Measurements from ENCODE around the gene ACP7. TPM values are rescaled to one million over a fixed set of nuclear protein-coding genes. Genes with fewer than 3 reads are reported as not detected.
A peak's percentile ranks its signal among the peaks of the same experiment; 100 is the strongest.
"Not testable (repeated sequence)": the region's sequence is repeated elsewhere in the genome, so short reads cannot be mapped to it uniquely, and the experiment has no call there.

ACP7 gene
- polyA plus RNA-seq, 1 donor from 2014 or later = not detected

DNA sequence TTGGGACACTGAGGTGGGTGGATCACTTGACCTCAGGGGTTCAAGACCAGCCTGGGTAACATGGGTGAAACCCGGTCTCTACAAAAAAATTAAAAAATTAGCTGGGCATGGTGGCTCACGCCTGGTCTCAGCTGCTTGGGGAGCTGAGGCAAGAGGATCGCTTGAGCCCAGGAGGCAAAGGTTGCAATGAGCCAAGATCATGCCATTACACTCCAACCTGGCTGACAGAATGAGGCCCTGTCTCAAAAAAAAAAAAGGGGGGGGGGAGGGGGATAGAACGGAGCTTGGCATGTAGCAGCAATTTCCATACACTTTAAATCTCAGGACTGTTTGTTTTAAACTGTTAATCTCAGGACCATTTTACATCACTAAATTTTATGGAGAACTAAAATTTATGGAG lies 2.2 kb downstream of the ACP7 start:
- H3K27me3 Mint-ChIP-seq = peaks cover 38% of the 10 kb centered on the region
- H3K27ac Mint-ChIP-seq = no peak overlapping the region
- H3K4me3 Mint-ChIP-seq = no peak overlapping the region
- H3K36me3 Mint-ChIP-seq = no peaks in the 10 kb centered on the region
- peaks cover 0 to 10% (median 0%) of the 10 kb centered on the region in 3 donors for H3K4me1 Mint-ChIP-seq
- peaks cover 0 to 2% (median 0%) of the 10 kb centered on the region in 3 donors for H3K9me3 Mint-ChIP-seq

DNA sequence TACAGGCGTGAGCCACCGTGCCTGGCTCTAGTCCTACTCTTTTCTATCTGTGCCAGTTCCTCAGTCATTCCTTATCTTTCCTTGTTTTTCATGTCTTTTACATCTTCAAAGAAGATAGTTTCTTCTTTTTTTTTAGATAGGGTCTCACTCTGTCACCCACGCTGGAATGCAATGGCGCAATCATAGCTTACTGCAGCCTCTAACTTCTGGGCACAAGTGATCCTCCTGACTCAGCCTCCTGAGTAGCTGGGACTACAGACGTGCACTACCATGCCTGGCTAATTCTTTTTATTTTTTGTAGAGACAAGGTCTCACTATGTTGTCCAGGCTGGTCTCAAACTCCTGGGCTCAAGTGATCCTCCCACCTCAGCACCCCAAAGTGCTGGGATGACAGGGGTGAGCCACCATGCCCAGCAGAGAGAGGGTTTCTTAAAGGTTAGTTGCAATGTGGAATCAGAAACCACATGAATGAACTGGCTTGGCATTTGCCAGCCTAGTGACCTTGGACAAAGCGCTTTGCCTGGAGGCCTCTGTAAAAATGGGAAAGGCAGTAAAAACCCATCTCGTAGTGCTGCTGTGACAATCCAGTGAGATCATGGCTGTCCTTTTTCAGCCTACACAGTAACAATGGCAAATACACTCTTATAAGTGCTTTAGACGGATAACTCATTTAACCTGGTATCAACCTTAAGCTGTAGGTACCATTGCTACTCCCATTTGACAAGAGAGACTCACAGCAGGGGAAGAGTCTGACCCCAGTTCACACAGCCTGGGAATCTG lies 3.9 kb downstream of the ACP7 start:
- H3K27ac Mint-ChIP-seq = peak overlapping the region in 1 of 3 donors; percentile 59
- no peak overlapping the region for H3K4me3 Mint-ChIP-seq
- peaks cover 0 to 4% (median 0%) of the 10 kb centered on the region in 3 donors for H3K9me3 Mint-ChIP-seq
- peaks cover 29% of the 10 kb centered on the region for H3K27me3 Mint-ChIP-seq
- H3K4me1 Mint-ChIP-seq = peaks cover 0 to 5% (median 0%) of the 10 kb centered on the region in 3 donors
- H3K36me3 Mint-ChIP-seq = no peaks in the 10 kb centered on the region

DNA sequence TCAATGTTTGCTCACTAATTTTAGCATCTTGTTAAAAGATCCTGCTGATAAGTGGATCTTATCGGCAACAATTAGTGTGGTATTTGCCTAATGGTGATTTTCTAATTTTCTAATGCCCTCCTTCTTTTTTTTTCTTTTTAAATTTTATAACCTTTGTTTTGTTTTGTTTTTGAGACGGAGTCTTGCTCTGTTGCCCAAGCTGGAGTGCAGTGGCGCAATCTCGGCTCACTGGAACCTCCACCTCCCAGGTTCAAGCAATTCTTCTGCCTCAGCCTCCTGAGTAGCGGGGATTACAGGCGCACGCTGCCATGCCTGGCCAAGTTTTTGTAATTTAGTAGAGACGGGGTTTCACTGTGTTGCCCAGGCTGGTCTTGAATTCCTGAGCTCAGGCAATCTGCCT lies 5.8 kb downstream of the ACP7 start:
- H3K4me1 Mint-ChIP-seq, H3K36me3 Mint-ChIP-seq, H3K4me3 Mint-ChIP-seq, H3K9me3 Mint-ChIP-seq, H3K27ac Mint-ChIP-seq: not testable (repeated sequence)
- H3K27me3 Mint-ChIP-seq = peaks cover 32% of the 10 kb centered on the region

DNA sequence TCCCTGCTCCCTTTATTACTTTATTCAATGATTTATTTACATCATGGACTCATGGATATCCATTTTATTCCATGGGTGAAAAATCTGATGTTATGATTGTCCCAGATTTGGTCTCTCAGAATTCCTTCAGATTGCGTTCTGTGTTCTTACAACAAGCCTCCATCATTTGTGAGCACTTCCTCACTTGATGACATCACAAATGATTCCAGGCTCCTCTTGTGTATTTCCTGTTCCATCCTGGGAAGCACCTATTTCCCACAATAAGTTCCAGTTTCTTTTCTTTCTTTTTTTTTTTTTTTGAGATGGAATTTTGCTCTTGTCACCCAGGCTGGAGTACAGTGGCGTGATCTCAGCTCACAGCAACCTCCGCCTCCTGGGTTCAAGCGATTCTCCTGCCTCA lies 6.7 kb downstream of the ACP7 start:
- no peaks in the 10 kb centered on the region for H3K36me3 Mint-ChIP-seq
- peaks cover 25% of the 10 kb centered on the region for H3K27me3 Mint-ChIP-seq
- no peak overlapping the region for H3K27ac Mint-ChIP-seq
- no peaks in the 10 kb centered on the region for H3K4me1 Mint-ChIP-seq
- peaks cover 0 to 4% (median 0%) of the 10 kb centered on the region in 3 donors for H3K9me3 Mint-ChIP-seq
- H3K4me3 Mint-ChIP-seq = no peak overlapping the region

DNA sequence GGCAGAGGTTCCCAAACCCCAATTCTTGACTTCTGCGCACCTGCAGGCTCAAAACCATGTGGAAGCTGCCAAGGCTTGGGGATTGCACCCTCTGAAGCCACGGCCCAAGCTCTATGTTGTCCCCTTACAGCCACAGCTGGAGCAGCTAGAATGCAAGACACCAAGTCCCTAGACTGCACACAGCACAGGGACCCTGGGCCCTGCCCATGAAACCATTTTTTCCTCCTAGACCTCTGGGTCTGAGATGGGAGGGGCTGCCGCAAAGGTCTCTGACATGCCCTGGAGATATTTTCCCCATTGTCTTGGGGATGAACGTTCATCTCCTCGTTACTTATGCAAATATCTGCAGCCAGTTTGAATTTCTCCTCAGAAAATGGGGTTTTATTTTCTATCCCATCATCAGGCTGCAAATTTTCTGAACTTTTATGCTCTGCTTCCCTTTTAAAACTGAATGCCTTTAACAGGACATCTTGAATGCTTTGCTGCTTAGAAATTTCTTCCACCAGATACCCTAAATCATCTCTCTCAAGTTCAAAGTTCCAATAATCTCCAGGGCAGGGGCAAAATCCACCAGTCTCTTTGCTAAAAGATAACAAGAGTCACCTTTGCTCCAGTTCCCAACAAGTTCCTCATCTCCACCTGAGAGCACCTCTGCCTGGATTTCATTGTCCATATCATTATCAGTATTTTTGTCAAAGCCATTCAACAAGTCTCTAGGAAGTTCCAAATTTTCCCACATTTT lies 11.8 kb downstream of the ACP7 start:
- not testable (repeated sequence) for H3K4me3 Mint-ChIP-seq, H3K36me3 Mint-ChIP-seq, H3K27ac Mint-ChIP-seq, H3K9me3 Mint-ChIP-seq, H3K4me1 Mint-ChIP-seq
- H3K27me3 Mint-ChIP-seq = peaks cover 40% of the 10 kb centered on the region

DNA sequence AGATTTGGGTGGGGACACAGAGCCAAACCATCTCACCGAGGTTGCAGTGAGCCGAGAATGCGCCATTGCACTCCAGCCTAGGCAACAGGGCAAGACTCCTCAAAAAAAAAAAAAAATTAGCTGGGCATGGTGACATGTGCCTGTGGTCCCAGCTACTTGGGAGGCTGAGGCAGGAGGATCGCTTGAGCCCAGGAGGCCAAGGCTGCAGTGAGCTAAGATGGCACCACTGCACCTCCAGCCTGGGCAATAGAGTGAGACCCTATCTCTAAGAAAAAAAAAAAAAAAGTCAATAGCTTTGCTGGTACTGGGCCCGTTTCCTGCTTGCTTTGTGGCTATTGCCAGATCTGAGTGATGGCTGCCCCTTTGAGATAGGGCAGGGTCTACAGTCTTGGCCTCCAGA lies 13.1 kb downstream of the ACP7 start:
- H3K27me3 Mint-ChIP-seq = peaks cover 40% of the 10 kb centered on the region
- H3K4me3 Mint-ChIP-seq = no peak overlapping the region
- peaks cover 0 to 1% (median 0%) of the 10 kb centered on the region in 3 donors for H3K9me3 Mint-ChIP-seq
- H3K36me3 Mint-ChIP-seq = no peaks in the 10 kb centered on the region
- no peaks in the 10 kb centered on the region for H3K4me1 Mint-ChIP-seq
- H3K27ac Mint-ChIP-seq = no peak overlapping the region

DNA sequence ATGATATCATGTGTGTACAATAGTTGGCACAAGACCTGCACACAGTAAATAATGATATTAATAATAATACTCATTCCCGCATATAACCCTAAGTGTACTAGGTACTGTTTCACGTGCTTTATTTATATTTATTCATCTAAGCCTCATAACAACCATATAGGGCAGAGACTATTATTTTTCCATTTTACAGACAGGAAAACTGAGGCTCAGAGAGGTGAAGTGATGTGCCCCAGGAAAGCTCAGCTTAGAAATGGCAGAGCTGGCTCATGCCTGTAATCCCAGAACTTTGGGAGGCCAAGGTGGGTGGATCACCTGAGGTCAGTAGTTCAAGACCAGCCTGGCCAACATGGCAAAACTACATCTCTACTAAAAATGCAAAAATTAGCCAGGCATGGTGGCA lies 13.6 kb downstream of the ACP7 start:
- Mint-ChIP-seq H3K36me3 (no peaks in the 10 kb centered on the region), H3K4me1 (peaks cover 0 to 2% (median 0%) of the 10 kb centered on the region in 3 donors), H3K27ac (no peak overlapping the region), H3K4me3 (no peak overlapping the region), H3K27me3 (peaks cover 40% of the 10 kb centered on the region), H3K9me3 (no peaks in the 10 kb centered on the region)

DNA sequence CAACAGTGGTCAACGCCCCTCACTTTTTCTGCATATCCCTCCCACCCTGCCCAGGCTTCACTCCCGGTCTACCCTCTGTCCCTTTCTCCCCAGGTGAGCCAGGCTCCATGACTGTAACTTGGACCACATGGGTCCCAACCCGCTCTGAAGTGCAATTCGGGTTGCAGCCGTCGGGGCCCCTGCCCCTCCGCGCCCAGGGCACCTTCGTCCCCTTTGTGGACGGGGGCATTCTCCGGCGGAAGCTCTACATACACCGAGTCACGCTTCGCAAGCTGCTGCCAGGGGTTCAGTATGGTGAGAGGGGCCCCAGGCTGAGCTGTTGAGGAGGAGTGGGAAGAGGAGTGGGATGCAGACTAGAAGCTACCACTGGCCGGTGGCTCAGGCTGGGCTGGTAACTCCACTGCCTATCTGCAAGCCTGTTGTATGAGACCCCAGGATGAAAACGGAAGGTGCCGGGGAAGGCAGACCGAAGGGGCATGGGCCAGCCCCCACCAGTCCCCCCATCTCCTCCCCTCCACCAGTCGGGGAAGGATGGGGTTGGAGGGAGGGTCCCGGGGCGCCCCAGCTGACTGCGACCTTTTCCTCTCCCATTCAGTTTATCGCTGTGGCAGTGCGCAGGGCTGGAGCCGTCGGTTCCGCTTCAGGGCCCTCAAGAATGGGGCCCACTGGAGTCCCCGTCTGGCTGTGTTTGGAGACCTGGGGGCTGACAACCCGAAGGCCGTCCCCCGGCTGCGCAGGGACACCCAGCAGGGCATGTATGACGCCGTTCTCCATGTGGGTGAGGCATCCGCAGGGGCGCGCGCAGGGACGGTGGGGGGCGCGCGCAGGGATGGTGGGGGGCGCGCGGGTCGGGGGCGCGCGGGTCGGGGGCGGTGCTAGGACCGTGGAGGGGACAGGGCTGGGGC lies 14.4 kb downstream of the ACP7 start:
- Mint-ChIP-seq H3K27me3 (peaks cover 33% of the 10 kb centered on the region), H3K9me3 (no peaks in the 10 kb centered on the region), H3K4me3 (no peak overlapping the region), H3K4me1 (peaks cover 0 to 2% (median 0%) of the 10 kb centered on the region in 3 donors), H3K36me3 (no peaks in the 10 kb centered on the region), H3K27ac (no peak overlapping the region)

DNA sequence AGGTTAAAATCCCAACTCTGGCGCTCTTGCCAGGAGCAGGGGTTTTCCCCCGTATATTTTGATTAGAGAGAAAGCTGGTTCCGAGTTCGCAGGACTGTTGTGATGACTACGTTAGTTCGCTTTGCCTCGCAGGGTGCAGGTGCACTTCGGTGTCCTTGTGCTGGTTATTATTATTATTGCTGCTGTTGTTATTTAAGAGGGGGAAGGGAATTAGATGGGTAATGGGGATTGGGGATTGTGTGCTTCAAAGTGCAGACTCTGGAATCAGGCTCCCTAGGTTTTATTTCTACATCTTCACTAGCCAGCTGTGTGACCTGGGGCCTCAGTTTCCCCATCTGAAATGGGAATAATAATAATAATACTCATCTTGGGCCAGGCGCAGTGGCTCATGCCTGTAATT lies 15.2 kb downstream of the ACP7 start:
- Mint-ChIP-seq H3K4me3 (peak overlapping the region in 1 of 4 donors; percentile 71), H3K4me1 (peaks cover 0 to 2% (median 0%) of the 10 kb centered on the region in 3 donors), H3K9me3 (no peaks in the 10 kb centered on the region), H3K27ac (peak overlapping the region in 1 of 3 donors; percentile 47), H3K27me3 (peaks cover 29% of the 10 kb centered on the region), H3K36me3 (no peaks in the 10 kb centered on the region)

DNA sequence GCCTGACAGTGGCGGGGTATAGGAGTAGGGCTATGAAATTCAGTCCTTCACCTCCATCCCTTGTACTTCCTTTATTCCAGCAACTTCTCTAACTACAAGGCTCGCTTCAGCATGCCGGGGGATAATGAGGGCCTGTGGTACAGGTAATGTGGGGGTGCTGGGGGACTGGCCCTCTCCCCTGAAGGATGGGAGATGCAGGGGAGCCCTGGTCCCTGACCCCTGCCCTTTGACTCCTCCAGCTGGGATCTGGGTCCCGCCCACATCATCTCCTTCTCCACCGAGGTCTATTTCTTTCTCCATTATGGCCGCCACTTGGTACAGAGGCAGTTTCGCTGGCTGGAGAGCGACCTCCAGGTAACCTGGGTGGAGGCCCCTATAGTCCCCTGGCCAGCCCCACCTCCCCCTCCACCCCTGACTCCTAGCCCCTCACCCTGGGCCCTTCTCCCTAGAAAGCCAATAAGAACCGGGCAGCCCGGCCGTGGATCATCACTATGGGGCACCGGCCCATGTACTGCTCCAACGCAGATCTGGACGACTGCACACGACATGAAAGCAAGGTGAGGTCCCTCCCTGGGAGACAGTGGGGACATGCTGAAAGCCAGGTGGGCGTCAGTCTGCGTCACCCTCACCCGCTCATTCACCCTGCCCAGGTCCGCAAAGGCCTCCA lies 16.5 kb downstream of the ACP7 start:
- Mint-ChIP-seq H3K9me3 (no peaks in the 10 kb centered on the region), H3K36me3 (no peaks in the 10 kb centered on the region), H3K4me1 (peaks cover 0 to 2% (median 0%) of the 10 kb centered on the region in 3 donors), H3K4me3 (no peak overlapping the region), H3K27ac (no peak overlapping the region), H3K27me3 (peaks cover 22% of the 10 kb centered on the region)

DNA sequence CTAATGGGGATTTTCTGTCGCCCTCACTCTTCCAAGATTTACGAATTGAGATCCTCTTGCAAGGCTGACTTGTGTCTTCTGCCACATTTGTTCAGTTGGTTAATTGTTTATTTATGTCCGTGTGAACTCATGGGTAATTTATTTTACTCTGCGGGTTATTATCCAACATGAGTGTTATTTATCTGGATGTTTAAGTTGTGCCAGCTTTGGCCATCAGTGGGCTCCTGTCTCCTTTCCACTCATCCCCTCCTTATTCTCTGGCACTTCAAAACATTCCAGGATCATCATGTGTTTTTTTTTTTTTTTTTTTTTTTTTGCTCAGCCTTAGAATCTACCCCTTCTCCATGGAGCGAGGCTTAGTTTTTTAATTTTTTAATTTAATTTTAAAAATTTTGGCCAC lies 19.0 kb downstream of the ACP7 start:
- Mint-ChIP-seq H3K9me3 (no peaks in the 10 kb centered on the region), H3K4me1 (peaks cover 0 to 2% (median 0%) of the 10 kb centered on the region in 3 donors), H3K4me3 (no peak overlapping the region), H3K27me3 (peaks cover 15% of the 10 kb centered on the region), H3K27ac (no peak overlapping the region), H3K36me3 (no peaks in the 10 kb centered on the region)

DNA sequence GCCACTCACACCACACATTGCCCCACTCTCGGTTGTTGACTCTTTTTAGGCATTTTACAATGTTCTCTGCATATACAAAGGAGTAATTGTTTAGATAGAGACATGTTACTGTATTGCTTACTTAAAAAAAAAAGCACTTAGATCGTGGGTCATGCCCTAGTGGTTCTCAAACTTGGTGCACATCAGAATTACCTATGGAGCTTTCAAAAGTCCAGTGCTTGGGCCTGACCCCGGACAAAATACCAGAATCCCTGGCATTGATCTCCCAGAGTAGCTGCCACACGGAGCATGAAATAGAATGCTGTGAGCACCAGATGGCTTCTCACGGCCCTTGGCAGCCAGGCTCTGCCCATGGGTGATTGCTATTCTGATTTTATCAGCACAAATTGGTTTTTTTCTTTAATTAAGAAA lies 20.0 kb downstream of the ACP7 start:
- H3K9me3 Mint-ChIP-seq = no peaks in the 10 kb centered on the region

DNA sequence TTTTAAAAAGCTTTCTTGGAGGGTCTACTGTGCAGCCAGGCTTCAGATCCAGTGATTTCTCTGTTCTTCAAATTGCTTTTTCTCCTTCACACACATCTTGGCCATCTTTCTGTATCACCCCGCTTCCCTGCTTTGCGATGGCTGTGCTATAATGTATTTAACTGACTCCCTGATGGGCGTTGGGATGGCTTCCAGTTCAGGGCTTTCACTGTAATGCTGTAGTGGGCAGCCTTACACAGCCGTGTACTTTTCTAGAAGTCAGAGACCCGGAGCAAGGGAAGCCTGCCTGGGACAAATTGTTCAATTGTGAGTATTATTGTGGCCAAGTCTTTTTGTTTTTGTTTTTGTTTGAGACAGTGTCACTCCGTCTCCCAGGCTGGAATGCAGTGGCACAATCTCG lies 22.0 kb downstream of the ACP7 start:
- Mint-ChIP-seq H3K27me3 (peaks cover 5% of the 10 kb centered on the region), H3K36me3 (peaks cover 1% of the 10 kb centered on the region), H3K4me1 (peaks cover 0 to 2% (median 0%) of the 10 kb centered on the region in 3 donors), H3K27ac (no peak overlapping the region), H3K9me3 (no peaks in the 10 kb centered on the region), H3K4me3 (no peak overlapping the region)

More for the DNA sequence above, 20.0 kb downstream of the ACP7 start:
- peak overlapping the region in 1 of 3 donors; percentile 45 for H3K27ac Mint-ChIP-seq
- H3K36me3 Mint-ChIP-seq = no peaks in the 10 kb centered on the region
- no peak overlapping the region for H3K4me3 Mint-ChIP-seq
- H3K27me3 Mint-ChIP-seq = peaks cover 8% of the 10 kb centered on the region
- H3K4me1 Mint-ChIP-seq = peaks cover 0 to 2% (median 0%) of the 10 kb centered on the region in 3 donors

DNA sequence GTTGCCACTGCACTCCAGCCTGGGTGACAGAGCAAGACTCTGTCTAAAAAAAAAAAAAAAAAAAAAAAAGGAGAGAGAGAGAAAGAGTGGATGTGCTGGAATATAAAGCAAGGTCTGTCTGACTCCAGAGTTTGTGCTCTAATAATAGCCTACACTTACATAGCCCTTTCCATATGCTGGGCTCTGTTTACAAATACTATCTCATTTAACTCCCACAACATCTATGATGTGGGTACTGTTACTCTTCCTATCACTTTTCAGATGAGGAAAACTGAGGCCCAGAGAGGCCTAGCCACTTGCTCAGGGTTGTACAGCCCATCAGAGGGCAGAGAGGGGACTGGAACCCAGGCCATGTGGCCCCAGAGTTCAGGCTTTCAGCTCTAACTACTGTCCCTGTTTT lies 25.5 kb downstream of the ACP7 start:
- Mint-ChIP-seq H3K9me3 (no peaks in the 10 kb centered on the region), H3K4me3 (no peak overlapping the region), H3K27ac (no peak overlapping the region), H3K4me1 (no peaks in the 10 kb centered on the region), H3K27me3 (peaks cover 9% of the 10 kb centered on the region), H3K36me3 (peaks cover 1% of the 10 kb centered on the region)

Data from IgD-negative memory B cell (primary cell).